GM18498 (cell line): ENCODE data around the gene TCF19.

Source experiments
- ATAC-seq: cut with Tn5 transposase; IDR thresholded peaks from one replicate; pipeline ENCODE4 v1.9.1; 2021; ENCODE audit warnings: mild to moderate bottlenecking, moderate library complexity; ENCODE audit not compliant: unreplicated experiment

The TCF19 gene

DNA sequence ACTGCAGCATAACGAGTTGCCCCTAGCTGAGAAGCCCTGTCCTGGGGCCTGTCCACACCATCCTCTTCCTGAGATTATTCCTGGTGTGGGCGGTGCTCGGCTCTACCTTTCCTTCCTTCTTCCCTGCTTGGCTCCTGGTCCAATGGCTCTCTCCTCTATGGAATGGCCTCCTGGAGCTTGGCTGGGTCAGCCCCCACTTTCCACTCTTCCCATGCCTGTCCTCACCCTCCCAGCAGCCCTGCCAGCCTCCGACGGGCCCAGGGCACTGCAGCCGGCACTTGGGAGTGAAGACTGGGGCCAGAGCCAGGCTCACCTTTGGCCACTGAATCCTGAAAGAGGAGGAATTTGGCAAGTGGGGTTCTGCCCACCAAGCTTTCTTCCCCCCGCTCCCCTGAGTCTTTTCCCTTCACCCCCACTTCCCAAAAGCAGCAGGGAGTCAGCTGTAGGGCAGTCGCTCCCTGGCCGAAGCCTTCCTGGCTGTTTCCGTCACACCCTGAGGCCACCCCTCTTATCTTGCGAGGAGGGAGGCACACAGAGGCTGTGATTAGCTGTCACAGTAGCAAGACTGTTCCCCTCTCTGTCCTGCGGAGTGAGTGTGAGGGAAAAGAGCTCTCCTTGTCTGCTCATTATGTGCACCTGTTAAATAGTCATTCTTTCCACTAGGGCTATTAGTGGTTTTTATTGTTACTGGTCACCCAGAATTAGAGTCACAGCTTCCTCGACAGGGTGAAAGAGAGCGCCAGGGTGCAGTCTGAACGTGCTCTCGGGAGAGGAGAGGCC lies 31.8 kb upstream of the TCF19 start:
- ATAC-seq = no peak

DNA sequence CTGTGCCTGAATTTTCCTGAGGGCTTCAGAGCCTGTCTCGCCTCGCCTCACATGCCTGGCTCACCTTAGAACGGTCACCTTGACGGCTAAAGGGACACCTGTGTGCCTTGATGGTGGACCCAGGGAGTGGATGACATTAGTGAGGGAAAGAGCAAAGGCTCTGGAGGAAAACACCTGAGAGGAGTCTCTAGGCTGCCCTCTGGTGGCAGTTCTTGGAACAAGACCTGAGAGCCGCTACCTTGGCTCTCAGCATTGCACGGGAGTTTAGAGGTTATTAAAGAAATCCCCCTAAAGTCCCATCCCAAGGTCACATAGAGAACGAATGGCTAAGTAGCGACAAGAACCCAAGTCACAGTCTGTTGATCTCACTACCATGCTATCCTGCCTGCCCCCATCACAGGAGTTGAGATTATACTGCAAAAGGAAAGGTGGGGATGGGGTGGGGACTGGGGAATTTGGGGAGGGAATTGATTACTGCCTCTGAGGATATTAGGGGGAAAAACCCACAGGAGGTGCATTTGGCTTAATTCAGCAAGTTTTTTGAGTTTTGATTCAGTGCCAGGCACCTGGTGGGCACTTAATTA lies 30.2 kb upstream of the TCF19 start:
- ATAC-seq = no peak

DNA sequence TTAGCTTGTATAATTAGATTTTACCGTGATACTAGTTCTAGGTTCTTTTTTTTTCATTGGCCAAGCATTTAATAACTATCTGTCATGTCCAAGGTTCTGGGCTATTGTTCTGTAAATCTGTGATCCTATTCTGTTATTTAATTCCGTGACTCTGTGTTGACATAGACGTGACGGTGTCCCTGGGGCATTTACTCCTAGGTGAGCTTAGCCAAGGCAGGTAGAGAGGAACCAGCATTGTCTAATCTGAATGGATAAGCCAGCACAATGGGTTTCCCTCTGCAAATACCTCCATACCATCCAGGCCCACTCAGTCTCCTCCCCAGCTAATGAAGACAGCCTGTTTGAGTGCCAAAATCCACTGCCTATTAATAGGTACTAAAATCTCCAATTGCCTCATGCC lies 29.3 kb upstream of the TCF19 start:
- ATAC-seq = no peak

DNA sequence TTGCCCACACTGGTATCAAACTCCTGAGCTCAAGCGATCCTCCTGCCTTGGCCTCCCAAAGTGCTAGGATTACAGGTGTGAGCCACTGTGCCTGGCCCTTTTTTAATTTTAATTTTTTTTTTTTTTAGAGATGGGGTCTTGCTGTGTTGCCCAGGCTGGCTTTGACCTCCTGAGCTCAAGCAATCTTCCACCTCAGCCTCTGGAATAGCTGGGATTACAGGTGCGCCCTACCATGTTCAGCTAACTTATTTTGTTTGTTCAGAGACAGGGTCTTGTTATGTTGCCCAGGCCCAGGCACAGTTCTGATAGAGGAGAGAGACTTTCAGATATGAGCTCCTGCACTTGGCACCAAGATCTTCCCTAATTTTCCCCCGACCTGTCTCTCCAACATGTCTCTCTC lies 27.6 kb upstream of the TCF19 start:
- no peak for ATAC-seq

DNA sequence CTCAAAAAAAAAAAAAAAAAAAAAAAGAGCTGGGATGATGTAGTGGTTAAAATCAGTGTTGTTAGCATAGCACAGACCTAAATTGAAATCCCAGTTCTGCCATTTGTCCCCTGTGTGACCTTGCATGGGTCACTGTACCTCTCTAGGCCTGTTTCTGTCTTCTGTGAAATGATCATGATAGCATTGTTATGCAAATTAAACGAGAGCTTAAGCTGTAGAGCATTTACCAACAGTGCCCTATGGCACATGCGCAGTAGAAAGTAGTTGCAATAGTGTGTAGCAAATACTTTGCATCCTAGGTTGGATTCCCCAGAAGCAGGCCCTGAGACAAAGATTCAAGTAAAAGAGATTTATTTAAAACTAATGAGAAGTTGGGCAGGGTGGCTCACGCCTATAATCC lies 26.8 kb upstream of the TCF19 start:
- no peak for ATAC-seq

DNA sequence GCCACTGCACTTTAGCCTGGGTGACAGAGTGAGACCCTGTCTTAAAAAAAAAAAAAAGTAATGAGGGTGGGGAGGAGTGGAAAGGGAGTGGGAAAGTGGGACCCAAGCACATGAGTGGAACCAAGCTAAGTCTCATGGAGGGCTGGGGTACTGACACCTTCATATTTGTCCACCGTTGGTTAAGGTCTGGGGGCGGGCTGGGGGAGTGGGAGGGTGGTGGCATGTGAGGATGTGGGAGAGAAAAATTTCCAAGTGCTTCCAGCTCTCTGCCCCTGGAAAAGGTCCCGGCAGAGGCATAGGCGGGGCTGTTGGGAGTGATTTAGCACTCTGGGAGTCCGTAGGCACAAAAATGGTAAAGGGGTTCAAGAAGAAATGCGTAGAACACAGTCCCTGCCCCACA lies 25.6 kb upstream of the TCF19 start:
- no peak for ATAC-seq

DNA sequence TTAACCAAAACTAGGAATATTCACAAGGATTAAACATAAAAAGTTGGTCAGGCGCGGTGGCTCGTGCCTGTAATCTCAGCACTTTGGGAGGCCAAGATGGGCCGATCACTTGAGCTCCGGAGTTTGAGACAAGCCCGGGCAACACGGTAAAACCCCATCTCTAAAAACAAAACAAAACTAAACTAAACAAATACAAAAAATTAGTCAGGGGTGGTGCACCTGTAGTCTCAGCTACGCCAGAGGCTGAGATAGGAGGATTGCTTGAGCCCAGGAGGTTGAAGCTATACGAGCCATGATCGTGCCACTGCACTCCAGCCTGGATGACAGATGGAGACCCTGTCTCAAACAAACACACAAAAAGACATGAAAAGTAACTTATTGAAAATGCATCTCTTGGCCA lies 22.7 kb upstream of the TCF19 start:
- no peak for ATAC-seq

DNA sequence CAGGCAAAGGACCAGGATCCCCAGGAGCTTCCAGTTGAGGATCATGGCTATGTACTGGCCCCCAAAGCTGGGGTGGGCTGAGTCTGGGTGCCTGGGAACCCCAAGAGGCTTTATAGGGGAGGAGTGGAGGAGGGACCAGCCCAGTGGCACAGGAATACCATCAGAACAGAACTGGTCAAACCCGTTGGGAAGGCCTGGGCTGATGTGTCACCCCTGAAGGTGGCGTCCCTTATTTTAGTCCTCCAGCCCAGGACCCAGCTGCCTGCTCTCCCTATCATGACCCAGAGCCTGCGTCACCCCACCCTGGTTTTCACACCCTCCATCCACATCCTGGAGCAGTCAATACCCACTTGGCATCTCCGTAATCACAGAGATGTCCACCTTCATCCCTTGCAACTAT lies 19.4 kb upstream of the TCF19 start, which contains the start of gene PSORS1C2:
Gene PSORS1C2, minus strand, starts transcription at position 85 of the 400 bp plus-strand sequence. Its CDS starts 40 bp downstream, at position 45.
- ATAC-seq = no peak

DNA sequence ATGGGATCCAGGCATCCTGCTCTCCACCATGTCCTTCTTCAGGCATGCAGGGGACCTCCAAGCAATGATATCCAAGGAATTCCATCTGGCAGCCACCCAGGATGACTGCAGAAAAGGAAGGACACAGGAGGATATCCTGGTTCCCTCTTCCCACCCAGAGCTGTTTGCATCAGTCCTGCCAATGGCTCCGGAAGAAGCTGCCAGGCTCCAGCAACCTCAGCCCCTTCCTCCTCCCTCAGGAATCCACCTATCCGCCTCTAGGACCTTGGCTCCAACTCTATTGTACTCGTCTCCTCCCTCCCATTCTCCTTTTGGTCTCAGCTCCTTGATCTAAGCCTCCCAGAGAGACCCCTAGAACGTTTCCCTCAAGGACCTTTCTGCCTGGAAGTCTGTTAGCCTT lies 18.8 kb upstream of the TCF19 start:
- no peak for ATAC-seq

DNA sequence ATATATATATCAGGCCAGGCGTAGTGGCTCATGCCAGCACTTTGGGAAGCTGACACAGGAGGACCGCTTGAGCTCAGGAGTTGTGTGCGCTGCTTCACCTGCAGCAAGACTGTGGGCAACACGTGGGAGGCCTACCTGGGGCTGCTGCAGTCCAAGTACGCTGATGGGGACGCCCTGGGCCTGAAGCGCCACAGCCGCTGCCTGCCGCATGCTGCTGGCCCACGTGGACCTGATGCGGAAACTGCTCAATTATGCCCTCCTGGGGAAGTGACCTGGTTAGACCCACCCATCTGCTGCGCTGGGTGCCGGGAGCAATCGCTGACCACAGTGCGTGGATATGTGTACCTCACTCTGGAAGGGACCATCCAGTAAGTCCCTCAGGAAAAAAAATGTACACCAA lies 17.7 kb upstream of the TCF19 start:
- ATAC-seq = no peak

DNA sequence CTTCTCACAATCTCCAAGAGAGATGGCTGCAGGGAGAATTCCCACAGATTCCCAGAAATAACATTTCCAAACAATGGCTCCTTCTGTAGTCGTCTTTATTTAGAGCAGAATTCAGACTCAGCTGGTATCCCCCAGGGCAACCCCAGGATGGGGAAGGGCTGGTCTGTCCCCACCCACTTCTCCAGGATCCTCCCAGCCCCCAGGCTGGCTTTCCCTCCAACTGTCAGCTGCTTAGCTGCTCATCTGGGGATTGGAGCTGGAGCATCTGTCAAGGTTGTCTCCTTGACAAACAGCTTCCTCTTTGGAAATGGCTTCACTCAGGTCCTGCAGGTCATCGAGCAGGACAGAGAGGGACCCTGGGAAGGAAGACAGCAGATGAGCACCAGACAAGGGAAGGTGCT lies 16.0 kb upstream of the TCF19 start:
- no peak for ATAC-seq

DNA sequence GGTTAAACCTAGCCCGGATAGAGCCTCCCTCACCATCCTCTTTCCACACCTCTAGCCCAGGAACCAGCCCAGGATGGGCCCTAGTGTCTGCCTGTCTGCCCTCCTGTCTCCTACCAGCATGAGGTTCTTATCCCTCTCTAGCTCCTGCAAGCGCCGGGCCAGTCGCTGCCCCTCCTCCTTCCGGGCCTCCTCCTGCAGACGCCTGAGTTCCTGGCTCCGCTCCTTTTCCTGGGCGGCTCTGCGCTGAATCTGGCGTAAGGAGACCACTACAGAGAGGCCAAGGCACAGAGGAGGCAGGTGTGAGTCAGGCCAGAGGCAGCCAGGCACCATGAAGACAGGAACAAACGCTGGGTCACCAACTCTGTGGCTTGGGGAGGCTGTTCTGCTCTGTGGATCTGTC lies 15.2 kb upstream of the TCF19 start:
- no peak for ATAC-seq

DNA sequence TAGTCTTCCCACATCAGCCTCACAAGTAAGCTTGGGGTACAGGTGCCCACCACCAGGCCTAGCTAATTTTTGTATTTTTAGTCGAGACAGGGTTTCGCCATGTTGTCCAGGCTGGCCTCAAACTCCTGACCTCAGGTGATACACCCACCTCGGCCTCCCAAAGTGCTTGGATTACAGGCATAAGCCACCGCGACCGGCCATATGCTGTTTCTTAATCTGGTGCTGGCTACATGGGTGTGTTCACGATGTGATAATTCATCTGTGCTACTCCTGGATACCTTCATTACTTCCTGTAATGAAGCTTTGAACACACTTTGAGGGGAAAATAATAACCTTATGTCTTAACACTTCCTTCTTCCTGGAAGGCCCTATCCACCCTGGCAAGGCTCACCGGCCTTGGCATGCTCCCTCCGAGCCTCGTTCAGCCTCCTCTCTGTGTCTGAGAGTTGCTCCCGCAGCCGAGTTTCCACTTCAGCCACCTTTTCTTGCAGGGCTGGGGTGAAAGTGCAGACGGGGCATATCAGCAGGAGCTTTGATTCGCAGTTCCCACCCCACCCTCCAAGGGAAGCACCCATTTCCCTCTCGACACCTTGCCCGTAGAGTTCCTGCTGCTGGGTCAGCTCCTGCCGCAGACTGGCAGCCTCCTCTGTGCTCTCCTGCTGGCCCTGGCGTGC lies 14.0 kb upstream of the TCF19 start:
- ATAC-seq = no peak

DNA sequence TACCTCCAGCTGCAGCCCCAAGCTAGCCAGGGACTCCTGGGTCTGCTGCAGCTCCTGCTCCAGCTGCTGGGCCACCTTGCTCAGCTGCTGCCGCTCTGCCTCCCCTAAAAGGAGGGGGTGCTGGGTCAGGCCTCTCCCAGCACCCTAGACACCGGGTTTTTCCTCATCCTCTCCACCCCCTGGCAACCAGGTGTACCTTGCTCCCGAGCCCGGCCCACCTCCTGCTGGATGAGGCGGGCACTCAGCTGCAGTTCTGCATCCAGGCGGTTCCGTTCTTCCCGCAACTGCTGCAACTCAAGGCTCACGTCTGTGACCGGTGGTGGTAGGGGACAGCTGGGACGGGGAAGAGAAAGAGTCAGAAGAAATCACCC lies 13.4 kb upstream of the TCF19 start:
- ATAC-seq = no peak

DNA sequence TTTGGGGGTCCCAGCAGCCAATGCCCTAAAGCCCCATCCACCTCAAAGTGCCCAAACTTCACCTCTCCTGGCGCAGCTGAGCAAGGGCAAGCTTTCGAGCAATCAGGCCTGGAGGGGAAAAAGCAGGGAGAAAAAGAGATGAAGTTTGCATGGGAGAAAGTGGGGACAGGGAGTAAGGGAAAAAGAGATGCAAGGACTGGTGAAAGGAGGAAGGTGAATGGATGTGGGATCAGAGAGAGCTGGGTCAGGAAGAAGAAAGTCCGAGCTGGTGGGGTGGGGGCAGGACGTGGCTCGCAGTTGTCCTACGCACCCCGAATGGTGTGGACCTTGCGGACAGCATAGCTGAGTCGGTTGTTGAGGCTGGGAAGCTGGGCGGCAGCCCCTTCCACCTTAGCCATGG lies 13.0 kb upstream of the TCF19 start:
- no peak for ATAC-seq

DNA sequence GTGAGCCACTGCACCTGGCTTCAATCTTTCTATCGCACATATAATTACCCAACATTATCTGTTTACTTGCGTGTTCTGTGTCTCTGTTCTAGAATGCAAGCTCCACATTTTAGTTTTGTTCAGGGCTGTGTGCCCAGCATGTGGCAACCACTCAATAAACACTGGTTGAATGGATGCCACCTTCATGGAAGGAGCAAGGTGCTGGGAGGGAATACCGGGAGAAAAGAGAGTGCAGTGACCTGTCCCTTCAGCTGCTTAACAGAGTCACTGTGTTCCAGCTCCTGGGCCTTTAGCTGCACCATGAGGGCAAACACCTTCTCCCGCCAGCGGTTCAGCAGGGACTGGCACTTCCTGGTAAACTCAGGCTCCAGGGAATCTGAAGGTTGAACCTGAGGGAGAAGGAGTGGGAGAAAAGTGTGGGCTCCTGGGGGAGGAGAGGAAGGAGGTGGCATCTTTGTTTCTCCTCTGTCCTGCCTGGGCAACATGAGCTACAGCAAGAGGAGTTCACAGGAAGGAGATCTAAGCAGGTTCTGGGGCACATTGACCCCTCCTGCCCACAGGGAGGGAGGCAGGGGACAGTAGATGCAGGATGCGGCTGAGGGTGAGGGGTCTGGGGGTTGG lies 8.5 kb upstream of the TCF19 start:
- no peak for ATAC-seq

DNA sequence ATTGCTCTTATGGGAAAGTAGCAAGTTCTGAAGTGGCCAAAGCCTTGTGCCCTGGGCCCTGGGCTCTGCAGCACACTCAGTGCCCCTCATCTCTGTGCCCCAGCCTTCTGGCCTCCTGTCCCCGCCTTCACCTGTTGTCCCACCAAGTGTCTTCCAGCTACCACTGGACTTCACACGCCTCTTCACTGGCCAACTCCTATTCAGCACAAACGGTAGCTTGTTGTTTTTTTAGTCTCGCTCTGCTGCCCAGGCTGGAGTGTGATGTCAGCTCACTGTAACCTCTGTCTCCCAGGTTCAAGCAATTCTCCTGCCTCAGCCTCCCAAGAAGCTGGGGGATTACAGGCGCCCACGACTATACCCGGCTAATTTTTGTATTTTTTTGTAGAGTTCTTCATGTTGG lies 5.6 kb upstream of the TCF19 start:
- no peak for ATAC-seq

DNA sequence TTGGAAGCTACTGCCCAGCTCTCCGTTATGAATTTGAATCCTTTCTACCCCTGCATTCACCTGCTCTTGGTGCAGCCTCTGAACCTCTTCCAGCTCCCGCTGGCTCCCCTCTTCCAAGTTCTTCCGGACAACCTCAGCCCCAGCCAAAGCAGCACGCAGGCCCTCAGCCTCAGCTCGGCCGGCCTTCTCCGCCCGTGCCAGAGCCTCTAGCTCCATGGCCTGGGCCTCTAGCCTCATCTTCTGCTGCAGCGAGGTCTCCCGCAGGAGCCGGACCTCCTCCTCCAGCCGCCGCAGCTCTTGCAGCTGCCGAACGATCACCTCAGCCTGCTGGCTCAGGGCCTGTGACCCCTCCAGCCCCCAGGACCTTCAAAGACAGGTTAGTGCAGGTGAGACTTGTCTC lies 4.0 kb upstream of the TCF19 start:
- ATAC-seq = no peak

DNA sequence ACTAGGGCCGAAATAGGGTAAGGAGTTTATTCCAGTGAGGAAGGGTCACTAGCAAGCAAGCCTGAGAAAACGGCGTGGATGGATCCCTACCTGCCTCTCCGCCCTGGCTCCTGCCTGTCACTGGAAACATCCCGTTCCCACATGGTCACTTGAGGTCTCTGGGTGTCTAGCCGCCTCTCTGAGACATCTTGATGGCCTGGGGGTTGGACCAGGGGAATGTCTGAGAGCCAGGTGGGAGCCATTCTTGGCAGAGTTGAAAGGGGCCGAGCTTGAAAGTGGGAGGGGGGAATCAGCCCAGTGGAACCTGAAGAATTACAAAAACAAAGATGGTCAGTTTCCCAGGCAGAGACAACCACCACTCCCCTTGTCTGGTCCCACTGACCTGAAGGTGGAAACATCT lies 1.7 kb upstream of the TCF19 start:
- ATAC-seq = no peak

DNA sequence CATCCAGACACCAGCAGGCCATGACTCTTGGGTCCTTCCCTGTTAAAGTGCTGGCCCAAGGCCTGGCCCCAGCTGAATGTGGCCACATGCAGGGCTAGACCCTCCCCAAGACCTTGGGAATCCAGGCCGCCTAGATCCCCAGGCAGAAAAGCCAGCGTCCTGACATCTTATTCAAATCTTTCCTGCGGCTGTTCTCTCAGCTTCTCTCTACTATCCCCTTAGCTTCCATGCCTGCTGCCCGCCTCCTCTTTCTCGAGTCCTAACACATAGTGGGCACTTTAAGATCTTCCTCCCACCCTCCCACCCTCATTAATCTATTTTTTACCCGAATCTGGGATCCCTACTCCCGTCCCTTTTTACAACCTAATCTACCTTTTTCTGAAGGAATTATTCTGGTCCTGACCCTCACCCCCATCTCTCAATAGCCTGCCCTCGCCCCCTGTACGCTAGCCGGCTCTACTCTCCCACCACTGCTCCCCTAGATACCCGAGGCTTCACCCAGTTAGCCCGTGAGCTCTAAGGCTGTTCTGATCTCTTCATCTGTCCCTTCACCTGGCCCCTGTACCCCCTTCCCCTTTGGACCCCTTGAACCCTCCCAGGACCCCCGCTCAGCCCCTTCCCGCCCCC lies 763 bp upstream of the TCF19 start, which contains the start of gene CCHCR1:
Gene CCHCR1, minus strand, starts transcription at position 290 of the 627 bp plus-strand sequence. Its CDS starts 202 bp downstream, at position 88.
- ATAC-seq = no peak
